Brain microvascular endothelial cell (primary cell): ENCODE results near the gene SLC35B4.

Source experiments
- DNase-seq: peaks from one replicate; pipeline ENCODE4 v3.0.0-alpha.2; 2020
- H3K27ac ChIP-seq: fragments of 250-450 bp; sonication (Bioruptor Pico); 2 replicates; pipeline ENCODE4 v1.5.1; 2020; ENCODE audit warnings: mild to moderate bottlenecking, moderate library complexity
- H3K27me3 ChIP-seq: fragments of 250-450 bp; sonication (Bioruptor Pico); replicated peaks from 2 replicates; pipeline ENCODE4 v1.5.1; 2020; ENCODE audit warnings: mild to moderate bottlenecking
- H3K36me3 ChIP-seq: fragments of 250-450 bp; sonication (Bioruptor Pico); replicated peaks from 2 replicates; pipeline ENCODE4 v1.5.1; 2020; ENCODE audit warnings: mild to moderate bottlenecking
- H3K4me3 ChIP-seq: 2 replicates; pipeline ENCODE4 v1.5.1; 2011; ENCODE audit warnings: low read depth, mild to moderate bottlenecking, control low read depth, low read length, moderate library complexity
- in situ Hi-C: cut with HindIII; loops from 2 replicates; pipeline ENCODE4 v1.10.0; 2017; ENCODE audit warnings: low sequenced_read_pairs, low pct_ligation_motif_present
- TF ChIP-seq, protein P1 (sequence below): IDR thresholded peaks from 2 replicates; pipeline ENCODE4 v1.5.1; 2011; ENCODE audit warnings: low read depth, mild to moderate bottlenecking, moderate library complexity, low read length, control low read depth, inconsistent platforms; ENCODE audit errors: missing control alignments

SLC35B4 gene

DNA sequence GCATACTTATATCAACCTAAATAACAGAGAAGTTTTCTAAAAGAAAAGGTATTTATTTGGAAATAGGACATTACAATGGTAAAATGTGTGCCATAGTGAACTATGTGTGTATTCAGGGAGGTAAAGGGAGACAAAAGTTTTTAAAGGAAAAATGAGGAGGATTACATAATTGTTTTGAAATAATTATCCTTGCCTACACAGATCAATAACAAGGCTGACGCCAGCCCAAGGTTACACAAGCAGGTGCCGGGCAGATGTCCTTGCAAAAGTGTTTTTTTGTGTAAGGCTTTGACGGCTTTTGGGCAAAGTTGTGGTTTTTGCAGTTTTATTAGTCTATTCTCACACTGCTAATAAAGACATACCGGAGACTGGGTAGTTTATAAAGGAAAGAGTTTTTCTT, 22.7 kb upstream of the SLC35B4 start:
- no peak for DNase-seq
- TF ChIP-seq, protein P1, sequence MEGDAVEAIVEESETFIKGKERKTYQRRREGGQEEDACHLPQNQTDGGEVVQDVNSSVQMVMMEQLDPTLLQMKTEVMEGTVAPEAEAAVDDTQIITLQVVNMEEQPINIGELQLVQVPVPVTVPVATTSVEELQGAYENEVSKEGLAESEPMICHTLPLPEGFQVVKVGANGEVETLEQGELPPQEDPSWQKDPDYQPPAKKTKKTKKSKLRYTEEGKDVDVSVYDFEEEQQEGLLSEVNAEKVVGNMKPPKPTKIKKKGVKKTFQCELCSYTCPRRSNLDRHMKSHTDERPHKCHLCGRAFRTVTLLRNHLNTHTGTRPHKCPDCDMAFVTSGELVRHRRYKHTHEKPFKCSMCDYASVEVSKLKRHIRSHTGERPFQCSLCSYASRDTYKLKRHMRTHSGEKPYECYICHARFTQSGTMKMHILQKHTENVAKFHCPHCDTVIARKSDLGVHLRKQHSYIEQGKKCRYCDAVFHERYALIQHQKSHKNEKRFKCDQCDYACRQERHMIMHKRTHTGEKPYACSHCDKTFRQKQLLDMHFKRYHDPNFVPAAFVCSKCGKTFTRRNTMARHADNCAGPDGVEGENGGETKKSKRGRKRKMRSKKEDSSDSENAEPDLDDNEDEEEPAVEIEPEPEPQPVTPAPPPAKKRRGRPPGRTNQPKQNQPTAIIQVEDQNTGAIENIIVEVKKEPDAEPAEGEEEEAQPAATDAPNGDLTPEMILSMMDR = no peak
- Histone ChIP-seq H3K36me3 (no peaks in the 10 kb centered on the region), H3K27me3 (no peaks in the 10 kb centered on the region), H3K27ac (no peak overlapping the region), H3K4me3 (no peak overlapping the region)
- in situ Hi-C loops = no loop called here

- in situ Hi-C loops = no loop called here
- no peak overlapping the region for H3K4me3 ChIP-seq
- TF ChIP-seq, protein P1 = no peak
- H3K36me3 ChIP-seq = no peaks in the 10 kb centered on the region
- H3K27ac ChIP-seq = no peak overlapping the region
- H3K27me3 ChIP-seq = no peaks in the 10 kb centered on the region
- no peak for DNase-seq
These were observed 21.2 kb upstream of the SLC35B4 start for GRCh38 chr7:134337980-134338379.

DNA sequence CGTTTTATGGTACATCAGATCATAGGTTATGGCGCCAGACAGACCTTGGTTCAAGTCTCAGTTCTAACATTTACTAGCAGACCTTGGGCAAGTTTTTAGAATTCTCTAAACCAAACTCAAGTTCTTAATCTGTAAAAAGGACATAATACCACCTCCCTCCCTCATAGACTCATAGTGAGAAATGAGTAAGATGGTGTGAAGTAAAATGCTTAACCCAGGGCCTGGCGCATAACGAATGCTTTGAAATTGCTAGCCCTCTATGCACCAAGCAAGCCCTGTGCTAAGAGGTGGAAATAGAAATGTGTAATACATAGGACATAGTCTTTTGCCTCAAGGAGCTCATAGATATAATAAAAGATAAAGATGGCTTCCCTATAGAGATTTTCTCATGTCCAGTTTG, 17.7 kb upstream of the SLC35B4 start:
- Histone ChIP-seq H3K36me3 (no peaks in the 10 kb centered on the region), H3K27ac (no peak overlapping the region), H3K4me3 (no peak overlapping the region), H3K27me3 (no peaks in the 10 kb centered on the region)
- TF ChIP-seq, protein P1 = no peak
- DNase-seq = no peak
- in situ Hi-C loops = no loop called here

- no peak overlapping the region for H3K4me3 ChIP-seq
- no peak for DNase-seq
- H3K36me3 ChIP-seq = no peaks in the 10 kb centered on the region
- in situ Hi-C loops = no loop called here
- TF ChIP-seq, protein P1 = no peak
- H3K27ac ChIP-seq = no peak overlapping the region
- H3K27me3 ChIP-seq = no peaks in the 10 kb centered on the region
These were observed 17.2 kb upstream of the SLC35B4 start for GRCh38 chr7:134333943-134334342.

GRCh38 chr7:134332892-134333291, 16.2 kb upstream of the SLC35B4 start:
- in situ Hi-C loops = no loop called here
- Histone ChIP-seq H3K4me3 (no peak overlapping the region), H3K27me3 (no peaks in the 10 kb centered on the region), H3K36me3 (no peaks in the 10 kb centered on the region), H3K27ac (no peak overlapping the region)
- no peak for DNase-seq
- TF ChIP-seq, protein P1 = no peak

DNA sequence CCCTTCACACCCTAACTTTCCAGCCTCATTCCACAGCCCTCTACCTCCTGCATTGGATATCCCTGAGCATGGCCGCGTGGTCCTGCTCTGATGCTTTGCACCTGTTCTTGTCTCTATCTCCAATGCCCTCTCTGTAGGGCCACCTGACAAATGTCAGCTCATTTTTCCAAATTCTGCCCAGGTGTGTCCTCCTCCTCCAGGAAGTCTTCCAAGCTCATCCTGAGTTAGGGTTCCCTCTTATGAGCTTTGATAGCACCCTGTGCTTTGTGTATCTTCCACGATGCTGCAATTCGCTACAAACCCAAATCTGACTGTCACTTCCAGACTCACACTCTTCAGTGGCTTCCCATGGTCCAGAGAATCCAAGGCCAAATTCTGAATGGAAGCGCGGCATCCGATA, 14.7 kb upstream of the SLC35B4 start:
- Histone ChIP-seq H3K27ac (no peak overlapping the region), H3K27me3 (no peaks in the 10 kb centered on the region), H3K4me3 (no peak overlapping the region), H3K36me3 (no peaks in the 10 kb centered on the region)
- DNase-seq = no peak
- in situ Hi-C loops = no loop called here
- TF ChIP-seq, protein P1 = no peak
